Activated naive CD4-positive, alpha-beta T cell treated with anti-CD3 and anti-CD28 coated beads, Interleukin-2, amount 50 U/mL, for 24 hours (primary cell): ENCODE data around the gene WIPF1.

ENCODE experiments used
- H3K27ac Mint-ChIP-seq: one replicate; pipeline ENCODE4 v1.8.0; 2021; ENCODE audit warnings: mild to moderate bottlenecking, mixed read lengths
- H3K27me3 Mint-ChIP-seq: one replicate; pipeline ENCODE4 v1.8.0; 2021; ENCODE audit warnings: mixed read lengths
- H3K36me3 Mint-ChIP-seq: one replicate; pipeline ENCODE4 v1.8.0; 2021; ENCODE audit warnings: mixed read lengths
- H3K4me1 Mint-ChIP-seq: one replicate; pipeline ENCODE4 v1.8.0; 2021; ENCODE audit warnings: mixed read lengths
- H3K4me3 Mint-ChIP-seq: one replicate; pipeline ENCODE4 v1.8.0; 2021; ENCODE audit warnings: mild to moderate bottlenecking, mixed read lengths
- H3K9me3 Mint-ChIP-seq: one replicate; pipeline ENCODE4 v1.8.0; 2021; ENCODE audit warnings: mixed read lengths

WIPF1 gene

GRCh38 chr2:174628528-174629169 lies 31.0 kb upstream of the WIPF1 start:
- Mint-ChIP-seq H3K36me3 (peaks cover 31% of the 10 kb centered on the region), H3K27me3 (no peaks in the 10 kb centered on the region), H3K4me3 (no peak overlapping the region), H3K4me1 (peaks cover 89% of the 10 kb centered on the region), H3K9me3 (no peaks in the 10 kb centered on the region), H3K27ac (peak overlapping the region; percentile 49)

DNA sequence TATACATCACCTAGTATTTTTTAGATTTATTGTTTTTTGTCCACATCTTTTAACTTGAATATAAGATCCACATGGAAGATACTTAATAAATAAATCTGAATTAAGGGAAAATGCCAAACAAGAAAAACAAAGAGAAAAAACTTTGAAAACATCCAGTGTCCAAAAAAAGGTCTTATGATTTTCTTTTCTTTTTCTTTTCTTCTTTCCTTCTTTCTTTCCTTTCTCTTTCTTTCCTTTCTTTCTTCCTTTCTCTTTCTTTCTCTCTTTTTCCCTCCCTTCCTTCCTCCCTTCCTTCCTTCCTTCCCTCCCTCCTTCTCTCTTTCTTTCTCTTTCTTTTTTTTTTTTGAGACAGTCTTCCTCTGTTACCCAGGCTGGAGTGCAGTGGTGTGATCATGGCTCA lies 29.6 kb upstream of the WIPF1 start:
- peak overlapping the region; percentile 52 for H3K27ac Mint-ChIP-seq
- H3K27me3 Mint-ChIP-seq, result no peaks in the 10 kb centered on the region
- H3K9me3 Mint-ChIP-seq, result no peaks in the 10 kb centered on the region
- peaks cover 31% of the 10 kb centered on the region for H3K36me3 Mint-ChIP-seq
- H3K4me1 Mint-ChIP-seq, result peaks cover 88% of the 10 kb centered on the region
- peak overlapping the region; percentile 24 for H3K4me3 Mint-ChIP-seq

DNA sequence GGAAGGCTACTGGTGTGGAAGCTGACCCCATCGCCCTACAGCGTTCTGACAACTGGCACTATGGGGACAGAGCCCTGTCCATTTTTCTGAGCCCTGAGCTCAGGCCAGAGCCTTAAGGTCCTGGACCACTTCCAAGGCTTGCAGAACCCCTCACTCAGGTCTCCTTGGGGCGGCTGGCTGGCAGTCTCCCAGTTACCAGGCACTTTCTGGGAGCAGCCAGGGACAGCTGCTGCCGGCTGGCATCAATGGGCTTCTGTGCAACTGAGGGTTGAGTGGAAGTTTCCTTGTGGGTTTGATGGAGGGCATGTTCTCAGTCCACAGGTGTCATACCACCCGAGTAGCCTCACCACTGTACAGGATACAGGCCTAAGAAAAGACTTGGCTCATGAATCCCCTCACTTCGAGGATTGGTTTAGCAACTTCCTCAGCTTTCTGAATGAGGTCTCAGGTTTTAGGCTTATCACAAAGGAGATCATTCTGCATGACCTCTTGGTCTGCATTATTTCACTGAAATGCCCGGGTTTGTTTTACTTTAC lies 27.4 kb upstream of the WIPF1 start:
- peaks cover 31% of the 10 kb centered on the region for H3K36me3 Mint-ChIP-seq
- no peak overlapping the region for H3K27ac Mint-ChIP-seq
- peaks cover 81% of the 10 kb centered on the region for H3K4me1 Mint-ChIP-seq
- no peaks in the 10 kb centered on the region for H3K9me3 Mint-ChIP-seq
- H3K4me3 Mint-ChIP-seq, result no peak overlapping the region
- H3K27me3 Mint-ChIP-seq, result no peaks in the 10 kb centered on the region

GRCh38 chr2:174623690-174624089 lies 26.1 kb upstream of the WIPF1 start:
- H3K36me3 Mint-ChIP-seq, result peaks cover 31% of the 10 kb centered on the region
- no peaks in the 10 kb centered on the region for H3K9me3 Mint-ChIP-seq
- no peaks in the 10 kb centered on the region for H3K27me3 Mint-ChIP-seq
- H3K4me3 Mint-ChIP-seq, result no peak overlapping the region
- peak overlapping the region; percentile 70 for H3K27ac Mint-ChIP-seq
- peaks cover 75% of the 10 kb centered on the region for H3K4me1 Mint-ChIP-seq

DNA sequence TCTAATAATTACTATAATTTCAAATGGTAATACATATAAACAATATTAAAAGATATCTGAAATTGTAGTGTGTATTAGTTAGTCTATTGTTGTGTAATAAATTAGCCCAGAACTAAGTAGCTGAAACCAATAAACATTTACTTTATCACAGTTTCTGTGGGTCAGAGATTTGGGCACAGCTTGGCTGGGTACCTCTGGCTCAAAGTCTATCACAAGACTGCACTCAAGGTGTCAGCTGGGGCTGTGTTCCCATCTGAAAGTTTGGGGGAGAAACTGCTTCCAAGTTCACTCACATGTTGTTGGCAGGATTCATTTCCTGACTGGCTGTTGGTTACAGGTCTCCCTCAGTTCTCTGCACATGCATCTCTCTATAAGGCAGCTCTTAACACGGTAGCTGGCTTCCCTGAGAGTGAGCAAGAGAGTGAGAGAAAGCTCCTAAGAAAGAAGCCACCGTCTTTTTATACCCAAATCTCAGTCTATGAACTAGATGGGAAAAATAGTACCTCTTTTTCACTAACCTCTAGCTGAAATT lies 25.6 kb upstream of the WIPF1 start:
- peak overlapping the region; percentile 70 for H3K27ac Mint-ChIP-seq
- peaks cover 75% of the 10 kb centered on the region for H3K4me1 Mint-ChIP-seq
- no peaks in the 10 kb centered on the region for H3K9me3 Mint-ChIP-seq
- no peak overlapping the region for H3K4me3 Mint-ChIP-seq
- peaks cover 26% of the 10 kb centered on the region for H3K36me3 Mint-ChIP-seq
- no peaks in the 10 kb centered on the region for H3K27me3 Mint-ChIP-seq

- Mint-ChIP-seq H3K4me1 (peaks cover 75% of the 10 kb centered on the region), H3K36me3 (peaks cover 21% of the 10 kb centered on the region), H3K27me3 (no peaks in the 10 kb centered on the region), H3K9me3 (no peaks in the 10 kb centered on the region), H3K27ac (peak overlapping the region; percentile 89), H3K4me3 (no peak overlapping the region)
These were observed 23.7 kb upstream of the WIPF1 start for GRCh38 chr2:174621323-174621722.

GRCh38 chr2:174618179-174618578 lies 20.6 kb upstream of the WIPF1 start:
- Mint-ChIP-seq H3K4me3 (peak overlapping the region; percentile 68), H3K27ac (peak overlapping the region; percentile 97), H3K9me3 (no peaks in the 10 kb centered on the region), H3K4me1 (peaks cover 79% of the 10 kb centered on the region), H3K27me3 (no peaks in the 10 kb centered on the region), H3K36me3 (peaks cover 12% of the 10 kb centered on the region)

DNA sequence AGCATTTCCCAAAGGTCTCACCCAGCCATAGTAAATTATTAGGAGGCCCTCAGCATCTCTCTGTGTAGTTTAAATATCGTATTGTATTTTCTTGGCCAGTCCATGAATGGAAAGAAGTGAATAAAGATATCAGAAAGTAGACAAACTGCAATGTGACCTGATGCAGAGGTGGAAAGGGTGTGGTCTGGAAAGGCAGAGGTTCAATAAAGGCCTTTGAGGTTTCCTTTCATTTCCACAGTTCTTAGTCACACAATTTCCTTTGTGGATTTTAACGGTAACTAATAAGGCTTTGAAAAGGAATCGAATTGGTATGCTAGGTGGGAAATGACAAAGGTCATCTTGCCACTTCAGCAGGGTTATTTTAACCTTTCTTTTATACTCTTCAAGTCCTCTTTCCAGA lies 20.1 kb upstream of the WIPF1 start:
- Mint-ChIP-seq H3K27ac (peak overlapping the region; percentile 97), H3K9me3 (no peaks in the 10 kb centered on the region), H3K27me3 (no peaks in the 10 kb centered on the region), H3K4me1 (peaks cover 82% of the 10 kb centered on the region), H3K4me3 (peak overlapping the region; percentile 68), H3K36me3 (peaks cover 12% of the 10 kb centered on the region)

DNA sequence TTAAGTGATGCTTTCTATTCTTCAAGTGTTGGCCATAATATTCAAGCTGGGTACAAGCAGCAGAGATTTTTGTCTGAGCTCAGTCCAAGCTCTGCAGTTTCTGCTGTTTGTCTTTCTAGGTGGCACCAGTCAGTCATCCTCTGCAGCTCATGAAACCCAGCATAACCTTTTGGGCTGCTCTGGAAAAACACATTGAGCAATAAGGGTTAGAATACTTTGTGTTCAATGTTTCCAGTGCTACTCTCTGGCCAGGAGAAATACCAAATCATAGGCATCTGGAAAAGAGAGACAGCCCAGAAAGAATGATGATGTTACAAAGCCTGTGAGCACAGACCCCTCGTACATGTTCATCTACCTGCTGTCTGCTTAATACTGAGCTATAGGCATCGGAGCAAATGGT lies 19.5 kb upstream of the WIPF1 start:
- H3K36me3 Mint-ChIP-seq, result peaks cover 12% of the 10 kb centered on the region
- no peaks in the 10 kb centered on the region for H3K27me3 Mint-ChIP-seq
- H3K4me1 Mint-ChIP-seq, result peaks cover 83% of the 10 kb centered on the region
- peak overlapping the region; percentile 97 for H3K27ac Mint-ChIP-seq
- no peaks in the 10 kb centered on the region for H3K9me3 Mint-ChIP-seq
- peak overlapping the region; percentile 68 for H3K4me3 Mint-ChIP-seq

DNA sequence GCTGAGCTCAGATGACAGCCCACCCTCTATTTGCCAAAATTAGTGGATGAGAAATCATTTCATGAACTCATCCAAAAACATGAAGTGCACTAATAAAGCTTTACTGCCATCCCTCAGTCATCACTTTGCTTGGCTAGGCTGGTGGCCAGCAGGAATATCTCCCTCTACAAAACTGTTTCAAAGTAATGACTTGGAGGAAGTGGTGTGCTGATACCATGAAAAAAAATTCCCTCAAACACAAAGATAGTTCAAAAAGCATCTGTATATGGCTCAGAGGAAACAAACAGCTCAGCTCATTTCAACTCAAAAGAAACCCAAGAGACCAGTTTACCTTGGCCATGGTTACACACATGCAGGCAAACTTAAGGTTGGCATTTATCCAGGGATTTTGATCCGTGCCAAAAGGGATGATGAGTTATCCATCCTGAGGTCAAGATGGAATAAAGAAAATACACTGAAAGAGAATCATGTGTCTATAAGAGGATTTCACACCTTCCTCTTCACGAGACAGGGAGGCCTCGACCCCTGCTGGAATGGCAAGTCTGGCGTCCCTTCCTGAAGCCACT lies 18.4 kb upstream of the WIPF1 start:
- no peaks in the 10 kb centered on the region for H3K9me3 Mint-ChIP-seq
- H3K27me3 Mint-ChIP-seq, result no peaks in the 10 kb centered on the region
- H3K4me3 Mint-ChIP-seq, result no peak overlapping the region
- peak overlapping the region; percentile 86 for H3K27ac Mint-ChIP-seq
- H3K4me1 Mint-ChIP-seq, result peaks cover 91% of the 10 kb centered on the region
- H3K36me3 Mint-ChIP-seq, result peaks cover 11% of the 10 kb centered on the region

- H3K27ac Mint-ChIP-seq, result peak overlapping the region; percentile 77
- no peak overlapping the region for H3K4me3 Mint-ChIP-seq
- H3K36me3 Mint-ChIP-seq, result peaks cover 13% of the 10 kb centered on the region
These were observed 16.7 kb upstream of the WIPF1 start for GRCh38 chr2:174614261-174614660.

GRCh38 chr2:174613531-174613930 lies 15.9 kb upstream of the WIPF1 start:
- H3K27ac Mint-ChIP-seq, result peak overlapping the region; percentile 90
- peaks cover 99% of the 10 kb centered on the region for H3K4me1 Mint-ChIP-seq
- no peak overlapping the region for H3K4me3 Mint-ChIP-seq
- no peaks in the 10 kb centered on the region for H3K9me3 Mint-ChIP-seq
- no peaks in the 10 kb centered on the region for H3K27me3 Mint-ChIP-seq
- peaks cover 13% of the 10 kb centered on the region for H3K36me3 Mint-ChIP-seq

More at GRCh38 chr2:174614261-174614660, 16.7 kb upstream of the WIPF1 start:
- peaks cover 96% of the 10 kb centered on the region for H3K4me1 Mint-ChIP-seq
- H3K27me3 Mint-ChIP-seq, result no peaks in the 10 kb centered on the region
- H3K9me3 Mint-ChIP-seq, result no peaks in the 10 kb centered on the region

DNA sequence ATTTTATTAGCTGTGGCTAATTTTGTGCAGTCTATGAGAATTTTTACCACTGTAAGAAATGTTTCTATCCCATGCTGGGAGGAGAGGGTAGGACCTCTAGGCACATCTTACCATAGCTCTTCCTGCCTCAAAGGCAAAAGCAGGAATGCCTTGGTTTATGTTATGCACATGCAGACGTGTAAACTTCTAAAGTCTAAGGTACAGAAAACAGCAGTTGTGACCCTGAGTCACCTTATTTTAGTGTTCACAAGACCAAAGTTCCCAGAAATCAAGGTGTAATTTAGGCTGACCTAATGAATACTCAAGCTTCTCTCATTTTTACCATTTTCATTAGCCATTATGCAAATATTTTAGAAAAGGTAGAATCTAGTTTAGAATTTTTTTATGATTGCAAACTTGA lies 15.4 kb upstream of the WIPF1 start:
- peaks cover 99% of the 10 kb centered on the region for H3K4me1 Mint-ChIP-seq
- H3K9me3 Mint-ChIP-seq, result no peaks in the 10 kb centered on the region
- no peaks in the 10 kb centered on the region for H3K27me3 Mint-ChIP-seq
- peak overlapping the region; percentile 90 for H3K27ac Mint-ChIP-seq
- peaks cover 13% of the 10 kb centered on the region for H3K36me3 Mint-ChIP-seq
- H3K4me3 Mint-ChIP-seq, result no peak overlapping the region

GRCh38 chr2:174611854-174612253 lies 14.2 kb upstream of the WIPF1 start:
- Mint-ChIP-seq H3K4me1 (peaks cover 97% of the 10 kb centered on the region), H3K27me3 (no peaks in the 10 kb centered on the region), H3K36me3 (peaks cover 10% of the 10 kb centered on the region), H3K27ac (peak overlapping the region; percentile 99), H3K4me3 (no peak overlapping the region), H3K9me3 (no peaks in the 10 kb centered on the region)

DNA sequence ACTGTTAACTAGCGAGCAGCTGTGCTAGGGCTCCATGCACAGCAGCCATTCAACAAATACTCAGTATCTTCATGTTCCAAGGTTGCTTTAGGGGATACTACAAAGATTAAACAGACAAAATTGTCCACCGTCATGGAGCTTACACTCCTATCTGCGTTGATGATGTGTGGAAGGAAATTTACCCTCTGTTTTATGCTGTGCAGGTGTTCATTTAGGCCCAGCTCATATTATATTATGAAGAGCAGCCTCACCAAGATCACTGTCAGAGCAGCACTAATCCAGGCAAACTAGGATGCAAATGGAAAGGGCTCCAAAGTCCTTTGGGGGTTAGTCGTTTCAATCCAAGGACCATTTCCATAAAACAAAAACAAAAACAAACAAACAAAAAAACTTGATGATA lies 13.4 kb upstream of the WIPF1 start:
- peak overlapping the region; percentile 27 for H3K4me3 Mint-ChIP-seq
- H3K36me3 Mint-ChIP-seq, result peaks cover 10% of the 10 kb centered on the region
- no peaks in the 10 kb centered on the region for H3K9me3 Mint-ChIP-seq
- peak overlapping the region; percentile 99 for H3K27ac Mint-ChIP-seq
- peaks cover 97% of the 10 kb centered on the region for H3K4me1 Mint-ChIP-seq
- H3K27me3 Mint-ChIP-seq, result no peaks in the 10 kb centered on the region

DNA sequence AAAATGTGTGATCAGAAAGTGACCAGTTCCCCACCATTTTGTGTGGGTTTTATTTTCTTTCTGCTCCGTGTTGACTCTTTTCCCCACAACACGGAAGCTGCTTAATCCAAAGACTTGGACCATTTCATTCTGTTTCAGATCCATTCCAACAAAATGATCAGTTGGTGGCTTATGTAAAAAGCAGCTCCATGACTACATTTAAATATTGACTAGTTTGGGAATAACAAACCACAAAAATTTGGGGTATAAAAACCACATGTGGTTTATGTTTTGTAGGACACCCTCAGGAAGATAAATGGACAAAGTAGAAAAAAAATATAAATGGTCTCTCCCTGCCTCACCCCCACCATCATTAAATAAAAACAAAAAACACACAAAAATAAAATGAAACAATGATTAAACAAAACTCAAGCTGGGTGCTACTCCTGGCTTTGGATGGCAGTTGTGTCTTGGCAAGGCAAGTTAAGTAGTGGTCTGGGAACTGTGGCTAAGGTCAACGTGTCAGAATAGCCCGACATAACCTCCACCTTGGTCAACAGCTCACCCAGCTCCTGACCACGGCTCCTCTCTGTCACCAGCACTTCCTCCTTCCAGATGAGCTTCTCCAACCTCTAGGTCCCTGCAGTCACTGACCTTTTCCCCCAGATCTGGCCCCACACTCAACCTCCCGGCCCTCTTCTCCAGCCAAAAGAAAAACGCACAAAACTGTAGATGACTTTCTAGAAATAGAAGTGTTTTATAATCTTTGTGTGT lies 12.8 kb upstream of the WIPF1 start:
- no peaks in the 10 kb centered on the region for H3K27me3 Mint-ChIP-seq
- no peaks in the 10 kb centered on the region for H3K9me3 Mint-ChIP-seq
- peak overlapping the region; percentile 27 for H3K4me3 Mint-ChIP-seq
- peaks cover 97% of the 10 kb centered on the region for H3K4me1 Mint-ChIP-seq
- H3K36me3 Mint-ChIP-seq, result peaks cover 10% of the 10 kb centered on the region
- H3K27ac Mint-ChIP-seq, result peak overlapping the region; percentile 99
